ENCODE measurements around the gene LGALS1.
"Not testable (repeated sequence)": the region's sequence is repeated elsewhere in the genome, so short reads cannot be mapped to it uniquely, and the experiment has no call there.

Gene LGALS1

DNA sequence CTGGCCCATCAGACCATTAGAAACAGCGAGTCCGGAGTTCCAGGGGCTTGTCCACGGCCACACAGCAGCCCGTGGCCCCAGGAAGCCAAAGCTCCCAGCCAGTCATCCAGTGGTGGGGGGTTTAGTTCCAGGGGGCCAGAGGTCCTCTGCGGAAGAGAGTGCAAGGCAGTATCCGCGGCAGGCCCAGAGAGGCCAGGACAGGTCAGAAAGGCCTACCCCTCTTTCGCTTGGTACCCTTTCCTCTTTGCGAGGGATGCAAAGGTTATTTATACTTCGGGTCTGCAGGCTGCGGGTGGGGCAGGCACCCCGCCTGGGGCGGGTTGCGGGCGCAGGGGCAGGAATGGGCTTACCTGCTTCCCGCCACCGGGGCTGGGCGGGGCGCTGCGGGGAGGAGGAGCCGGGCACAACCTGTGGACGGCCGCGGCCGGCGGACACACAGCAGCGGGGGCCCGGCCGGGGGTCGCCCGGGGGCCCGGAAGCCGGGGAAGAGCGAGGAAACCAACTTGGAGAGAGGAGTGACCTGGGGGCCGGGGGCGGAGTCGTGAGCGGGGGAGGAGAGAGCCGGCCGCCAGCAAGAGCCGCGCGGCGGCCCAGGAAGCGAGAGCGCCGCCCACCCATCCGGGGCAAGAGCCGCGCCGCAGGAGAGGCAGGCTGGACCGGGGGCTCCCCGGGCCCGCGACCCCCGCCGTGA, 36.2 kb upstream of the LGALS1 start, which contains the start of gene SH3BP1:
Gene SH3BP1, plus strand, starts transcription at position 600 of the 691 bp plus-strand sequence. CDS start 119 bp downstream, outside the sequence.
- DNase-seq: peak; percentile 24 to 68

DNA sequence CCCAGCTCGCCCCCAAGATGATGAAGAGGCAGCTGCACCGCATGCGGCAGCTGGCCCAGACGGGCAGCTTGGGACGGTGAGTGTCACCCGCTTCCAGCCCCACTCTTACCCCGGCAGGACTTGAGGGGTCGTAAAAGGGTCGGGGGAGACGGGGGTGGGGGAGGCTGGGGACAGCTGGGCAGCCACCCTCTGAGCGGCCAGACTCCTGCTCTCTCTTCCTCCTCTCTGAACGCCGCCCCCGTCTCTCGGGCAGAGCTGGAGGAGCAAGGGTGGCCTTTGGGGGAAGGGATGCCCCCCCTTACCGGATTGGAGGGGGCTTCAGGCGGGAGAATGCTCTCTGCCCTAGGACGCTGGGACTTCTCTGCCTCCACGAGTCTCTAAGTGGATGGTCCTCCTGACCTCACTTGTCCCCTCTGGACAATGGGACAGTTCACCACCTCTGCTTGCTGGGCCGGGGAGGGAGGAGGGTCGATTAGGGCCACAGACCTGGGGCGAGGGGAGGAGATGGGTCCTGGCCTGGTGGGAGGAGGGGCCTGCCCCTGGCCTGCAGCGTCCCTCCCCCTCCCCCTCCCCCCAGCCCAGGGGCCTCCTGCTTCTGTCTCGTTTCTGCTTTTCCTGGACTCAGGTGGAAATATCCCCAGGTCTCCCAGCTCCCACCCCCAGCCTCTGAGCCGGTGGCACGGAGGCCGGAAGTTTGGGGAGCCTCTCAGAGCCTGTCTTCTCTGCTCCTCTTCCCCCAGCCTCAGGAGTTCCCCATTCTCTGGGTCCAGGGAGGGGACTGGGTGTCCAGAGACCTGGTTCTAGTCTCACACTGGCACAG, 35.5 kb upstream of the LGALS1 start:
- DNase-seq: peak; percentile 47 to 65

DNA sequence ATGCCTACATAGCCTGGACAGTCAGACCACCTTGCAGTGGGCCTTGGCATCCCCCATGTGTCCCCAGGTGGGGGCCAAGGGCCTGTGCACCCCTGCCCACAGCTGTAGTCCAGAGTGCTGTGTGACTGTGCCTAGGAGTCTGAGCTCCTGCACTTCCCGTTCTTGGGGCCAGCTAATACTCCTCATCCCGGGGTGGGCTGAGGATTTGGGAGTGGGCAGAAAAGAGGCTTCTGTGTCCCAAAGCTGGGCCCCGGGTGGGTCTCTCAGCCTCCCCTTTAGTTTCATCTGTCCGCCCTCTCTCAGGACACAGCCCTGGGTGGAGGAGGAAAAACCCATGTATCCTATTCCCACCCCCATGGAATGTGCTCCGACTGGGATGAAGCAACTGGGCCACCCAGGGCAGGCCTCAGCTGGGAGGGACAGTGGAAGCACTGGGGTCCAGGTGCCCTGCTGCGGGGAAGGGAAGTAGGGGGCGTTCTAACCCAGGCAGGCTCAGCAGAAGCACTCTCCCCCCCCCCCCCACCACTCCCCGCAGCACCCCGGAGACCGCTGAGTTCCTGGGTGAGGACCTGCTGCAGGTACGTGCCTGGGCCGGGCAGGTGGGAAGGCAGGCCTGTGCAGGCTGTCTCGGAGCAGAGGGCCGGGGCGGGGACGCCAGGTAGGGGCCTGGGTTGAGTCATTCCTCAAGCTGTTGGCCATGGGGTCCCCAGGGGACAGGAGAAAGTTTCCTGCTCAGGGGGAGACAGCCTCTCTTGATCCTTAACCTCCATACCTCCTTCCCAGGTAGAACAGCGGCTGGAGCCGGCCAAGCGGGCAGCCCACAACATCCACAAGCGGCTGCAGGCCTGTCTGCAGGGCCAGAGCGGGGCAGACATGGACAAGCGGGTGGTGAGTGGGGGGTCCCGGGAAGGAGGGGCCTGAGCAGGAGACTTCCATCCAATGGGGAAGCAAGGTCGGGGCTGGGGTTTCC, 34.6 kb upstream of the LGALS1 start:
- DNase-seq: no peak

DNA sequence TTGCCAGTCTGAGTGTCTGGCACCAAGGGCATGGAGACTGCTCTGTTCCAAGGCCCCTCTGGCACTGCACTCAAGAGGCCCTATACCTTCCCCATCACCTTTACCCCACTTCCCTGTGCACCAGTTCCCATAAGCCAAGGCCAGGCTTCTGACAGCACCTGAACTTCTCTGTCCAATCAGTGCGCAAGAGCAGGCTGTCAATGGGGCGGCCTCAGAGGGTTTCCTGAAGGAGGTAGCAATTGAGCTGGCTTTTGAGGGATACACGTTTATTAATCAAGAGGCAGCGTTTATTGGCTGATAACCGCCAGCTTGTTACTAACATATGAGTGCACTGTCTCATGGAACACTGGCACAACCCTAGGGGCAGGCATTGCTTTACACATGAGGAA, 33.9 kb upstream of the LGALS1 start:
- DNase-seq: no peak

DNA sequence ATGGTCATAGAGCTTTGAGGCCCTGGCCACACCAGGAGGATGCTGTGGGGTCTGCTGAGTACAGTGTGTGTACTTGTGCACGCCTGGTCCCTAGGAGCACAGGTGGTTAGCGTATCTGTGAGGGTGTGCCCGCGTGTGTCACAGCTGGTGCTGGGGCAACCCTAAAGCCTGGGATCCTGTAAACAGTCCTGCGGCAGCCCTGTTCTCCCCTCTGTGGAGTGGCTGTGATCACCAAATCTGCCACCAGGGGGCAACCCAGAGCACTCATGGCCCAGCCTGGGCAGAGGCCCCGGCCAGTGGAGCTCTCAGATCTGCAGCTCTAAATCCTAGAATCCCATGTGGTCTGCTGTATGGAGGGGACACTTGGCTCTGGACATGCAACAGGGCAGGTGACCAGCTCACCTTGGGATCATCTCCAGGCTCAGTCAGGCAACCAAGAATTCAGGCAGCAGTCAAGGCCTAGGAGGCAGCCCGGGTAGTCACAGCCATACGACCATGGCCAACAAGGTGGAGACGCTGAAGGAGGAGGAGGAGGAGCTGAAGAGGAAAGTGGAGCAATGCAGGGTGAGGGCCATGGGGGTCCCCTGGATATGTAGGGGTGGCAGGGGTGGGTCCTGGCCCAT, 32.1 kb upstream of the LGALS1 start:
- DNase-seq: peak; percentile 83 to 88

DNA sequence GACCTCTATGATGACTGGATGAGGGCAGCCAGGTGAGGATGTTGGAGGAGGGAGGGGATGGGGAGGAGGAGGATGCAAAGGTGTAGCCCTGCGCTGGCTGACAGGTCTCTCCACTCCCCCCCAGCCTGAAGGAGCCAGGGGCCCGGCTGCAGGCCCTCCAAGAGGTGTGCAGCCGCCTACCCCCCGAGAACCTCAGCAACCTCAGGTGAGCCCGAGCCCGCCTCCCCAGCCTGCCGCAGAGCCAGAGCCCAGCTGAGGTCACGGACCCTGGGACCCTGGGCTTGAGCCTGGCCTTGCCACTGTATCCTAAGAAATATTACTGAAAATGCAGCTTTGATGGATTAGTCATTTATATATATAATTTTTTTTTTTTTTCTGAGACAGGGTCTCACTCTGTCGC, 28.1 kb upstream of the LGALS1 start:
- DNase-seq: no peak

DNA sequence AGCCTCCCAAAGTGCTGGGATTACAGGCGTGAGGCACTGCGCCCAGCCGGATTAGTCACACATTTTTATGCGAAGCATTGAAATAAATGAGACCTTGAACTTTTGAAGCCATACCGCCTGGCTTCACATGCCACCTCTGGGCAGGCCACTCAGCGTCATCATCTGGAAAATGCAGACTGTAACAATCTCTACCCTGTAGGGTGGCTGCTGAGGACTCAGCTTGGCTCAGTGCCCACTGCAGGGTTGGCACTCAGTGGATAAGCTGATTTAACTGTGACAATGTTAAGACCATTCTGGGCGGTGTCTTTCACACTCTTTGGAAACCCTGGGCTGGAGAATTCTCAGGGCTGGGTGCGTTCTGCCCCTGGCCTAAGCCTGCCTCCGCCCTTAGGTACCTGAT, 27.5 kb upstream of the LGALS1 start:
- DNase-seq: no peak

DNA sequence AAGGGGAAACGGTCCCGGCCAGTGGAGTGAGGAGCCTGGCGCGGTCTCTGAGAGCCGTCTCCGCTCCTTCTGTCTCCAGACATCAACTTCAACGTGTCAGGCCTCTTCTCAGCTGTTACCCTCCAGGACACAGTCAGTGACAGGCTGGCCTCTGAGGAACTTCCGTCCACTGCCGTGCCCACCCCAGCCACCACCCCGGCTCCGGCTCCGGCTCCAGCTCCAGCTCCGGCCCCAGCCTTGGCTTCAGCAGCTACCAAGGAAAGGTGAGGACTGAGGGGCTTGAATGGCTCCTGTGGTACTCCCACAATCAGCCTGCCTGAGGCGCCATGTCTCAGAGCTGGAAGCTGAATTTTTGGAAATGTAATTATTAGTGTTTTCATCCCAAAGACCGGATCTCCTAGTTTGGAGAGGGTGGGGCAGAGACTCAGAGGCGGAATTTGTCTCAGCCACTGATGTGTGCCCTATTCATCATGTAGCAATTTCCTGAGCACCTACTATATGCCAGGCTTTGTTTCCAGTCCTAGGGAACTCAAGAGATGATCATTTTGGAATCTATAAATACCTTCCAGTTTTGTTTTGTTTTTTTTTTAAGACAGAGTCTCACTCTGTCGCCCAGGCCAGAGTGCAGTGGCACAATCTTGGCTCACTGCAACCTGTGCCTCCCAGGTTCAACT, 24.8 kb upstream of the LGALS1 start:
- no peak for DNase-seq

DNA sequence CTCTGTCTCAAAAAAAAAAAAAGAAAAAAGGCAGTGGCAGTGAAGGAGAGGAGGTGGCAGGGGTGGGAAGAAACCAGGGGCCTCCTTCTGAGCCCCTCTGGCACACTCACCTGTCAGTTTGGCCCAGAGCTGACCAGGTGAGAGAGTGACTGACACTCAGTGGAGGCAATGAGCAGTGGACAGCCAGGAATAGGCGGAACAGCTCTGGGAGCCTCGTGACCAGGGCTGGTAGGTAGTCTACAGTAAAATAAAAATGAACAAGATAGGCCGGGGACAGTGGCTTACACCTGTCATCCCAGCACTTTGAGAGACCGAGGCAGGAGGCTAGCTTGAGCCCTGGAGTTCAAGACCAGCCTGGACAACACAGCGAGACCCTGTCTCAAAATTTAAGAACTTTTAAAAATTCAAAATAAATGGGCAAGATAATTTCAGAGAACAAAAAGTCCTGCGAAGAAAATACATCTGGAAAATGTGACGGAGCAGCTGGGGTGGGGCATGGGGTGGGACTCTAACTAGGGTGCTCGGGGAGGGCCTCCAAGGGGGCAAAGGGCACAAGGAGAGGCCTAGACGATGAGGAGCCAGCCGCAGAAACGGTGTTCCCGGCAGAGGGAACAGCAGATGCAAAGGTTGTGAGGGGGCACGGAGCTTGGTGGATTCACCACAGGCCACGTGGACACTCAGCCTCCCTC, 20.7 kb upstream of the LGALS1 start:
- no peak for DNase-seq

DNA sequence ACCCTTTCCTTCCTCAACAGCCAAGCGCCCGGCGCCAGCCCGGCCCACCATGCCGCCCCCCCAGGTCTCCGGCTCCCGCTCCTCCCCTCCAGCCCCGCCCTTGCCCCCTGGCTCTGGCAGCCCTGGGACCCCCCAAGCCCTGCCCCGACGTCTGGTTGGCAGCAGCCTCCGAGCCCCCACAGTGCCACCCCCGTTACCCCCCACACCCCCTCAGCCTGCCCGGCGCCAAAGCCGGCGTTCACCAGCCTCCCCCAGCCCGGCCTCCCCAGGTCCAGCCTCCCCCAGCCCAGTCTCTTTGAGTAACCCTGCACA, 20.2 kb upstream of the LGALS1 start:
- DNase-seq: no peak

DNA sequence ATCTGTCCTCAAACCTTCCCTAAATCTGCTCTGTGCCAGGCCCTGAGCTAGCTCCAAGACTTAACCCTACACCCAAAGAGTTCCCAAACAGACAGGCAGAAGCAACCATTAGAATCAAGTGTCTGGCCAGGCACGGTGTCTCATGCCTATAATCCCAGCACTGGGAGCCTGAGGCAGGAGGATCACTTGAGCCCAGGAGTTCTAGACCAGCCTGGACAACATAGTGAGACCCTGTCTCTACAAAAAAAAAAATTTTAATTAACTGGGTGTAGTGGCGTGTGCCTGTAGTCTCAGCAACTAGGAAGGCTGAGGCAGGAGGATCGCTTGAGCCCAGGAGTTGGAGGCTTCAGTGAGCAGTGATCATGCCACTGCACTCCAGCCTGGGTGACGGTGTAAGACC, 18.9 kb upstream of the LGALS1 start:
- not testable (repeated sequence) for DNase-seq

DNA sequence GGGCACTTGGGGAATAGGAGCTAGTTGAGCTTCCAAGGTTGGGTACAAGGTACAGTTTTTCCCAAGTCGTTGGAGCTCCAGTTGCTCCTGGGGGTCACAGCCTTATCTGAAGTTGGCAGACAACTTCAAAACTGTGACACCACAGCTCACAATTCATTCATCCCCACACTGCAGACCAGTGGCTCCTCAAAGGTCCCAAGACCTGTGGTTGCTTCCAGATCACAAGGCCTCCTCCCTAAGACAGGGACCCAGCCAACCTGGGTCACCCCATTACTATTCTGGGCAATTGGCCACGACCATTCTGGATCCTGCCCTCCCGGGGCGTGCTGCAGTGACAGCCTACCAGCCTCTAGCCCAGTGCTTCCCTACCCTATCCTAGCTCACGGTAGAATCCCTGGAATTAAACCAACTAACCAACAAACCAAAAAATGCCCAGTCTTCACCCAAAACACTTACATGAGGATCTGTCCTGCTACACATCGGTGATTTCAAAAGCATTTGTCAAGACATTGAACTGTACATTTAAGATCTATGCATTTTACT, 17.8 kb upstream of the LGALS1 start:
- no peak for DNase-seq

DNA sequence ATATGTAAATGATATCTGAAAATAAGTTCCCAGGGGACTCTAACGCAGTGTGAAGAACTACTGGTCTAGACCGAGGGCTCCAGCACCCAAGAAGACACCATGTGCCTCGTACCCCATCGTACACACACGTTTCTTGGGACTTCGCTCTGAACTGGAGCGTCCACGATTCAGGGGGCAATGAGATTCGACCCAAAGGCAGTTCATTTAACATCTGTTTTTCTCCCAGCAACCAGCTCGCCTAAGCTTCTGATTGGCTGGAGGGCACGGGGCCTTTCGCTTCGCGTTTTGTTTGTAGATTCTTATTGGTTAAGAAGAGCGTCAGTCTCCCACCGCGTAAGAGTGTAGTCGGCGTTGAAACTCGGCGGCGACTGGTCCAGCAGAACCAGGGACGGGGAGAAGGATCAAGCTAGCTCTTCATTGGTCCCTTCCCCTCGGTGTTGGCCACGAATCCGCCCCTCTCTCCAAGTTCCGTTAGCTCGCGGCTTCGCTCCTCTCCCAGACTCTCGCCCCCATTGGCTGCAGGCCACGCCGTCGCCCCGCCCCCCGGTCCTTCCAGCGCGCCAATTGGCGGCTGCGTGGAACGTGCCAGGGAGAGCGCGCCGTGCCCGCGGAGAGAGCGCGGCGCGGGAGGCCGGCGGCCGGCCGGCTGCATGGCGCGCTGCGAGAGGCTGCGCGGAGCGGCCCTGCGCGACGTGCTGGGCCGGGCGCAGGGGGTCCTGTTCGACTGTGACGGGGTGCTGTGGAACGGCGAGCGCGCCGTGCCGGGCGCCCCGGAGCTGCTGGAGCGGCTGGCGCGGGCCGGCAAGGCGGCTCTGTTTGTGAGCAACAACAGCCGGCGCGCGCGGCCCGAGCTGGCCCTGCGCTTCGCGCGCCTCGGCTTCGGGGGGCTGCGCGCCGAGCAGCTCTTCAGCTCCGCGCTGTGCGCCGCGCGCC, 17.0 kb upstream of the LGALS1 start, which contains the start of gene PDXP:
Gene PDXP, plus strand, starts transcription at position 591 of the 933 bp plus-strand sequence. Its CDS starts 60 bp downstream, at position 651.
- DNase-seq: peak; percentile 100

DNA sequence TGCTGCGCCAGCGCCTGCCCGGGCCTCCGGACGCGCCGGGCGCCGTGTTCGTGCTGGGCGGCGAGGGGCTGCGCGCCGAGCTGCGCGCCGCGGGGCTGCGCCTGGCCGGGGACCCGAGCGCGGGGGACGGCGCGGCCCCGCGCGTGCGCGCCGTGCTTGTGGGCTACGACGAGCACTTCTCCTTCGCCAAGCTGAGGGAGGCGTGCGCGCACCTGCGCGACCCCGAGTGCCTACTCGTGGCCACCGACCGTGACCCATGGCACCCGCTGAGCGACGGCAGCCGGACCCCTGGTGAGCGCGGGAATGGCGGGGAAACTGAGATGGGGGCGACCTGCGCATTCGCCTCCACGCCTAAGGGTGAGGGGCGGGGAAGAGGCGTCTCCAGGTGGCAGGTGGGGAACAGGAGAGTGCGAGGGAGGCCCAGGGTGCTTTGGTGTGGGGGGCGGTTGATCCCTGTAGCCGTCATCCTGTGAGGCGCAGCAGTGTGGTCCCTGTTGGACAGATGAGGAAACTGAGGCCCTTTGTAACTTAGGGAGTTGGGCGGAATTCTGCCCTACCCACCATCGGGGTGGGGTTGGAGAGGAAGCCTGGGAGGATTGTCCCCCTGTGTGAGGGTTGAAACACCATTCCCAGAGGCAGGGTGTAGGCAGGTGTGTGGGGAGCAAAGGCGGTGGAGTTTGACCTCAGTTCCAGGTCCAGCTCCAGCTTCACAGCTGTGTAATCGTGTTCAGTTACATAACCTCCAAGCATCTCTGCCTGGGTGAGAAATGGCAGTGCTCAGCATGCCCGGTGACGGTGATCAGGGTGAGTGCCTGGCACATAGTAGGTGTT, 16.2 kb upstream of the LGALS1 start:
- peak in 1 of 2 donors; percentile 53 for DNase-seq

DNA sequence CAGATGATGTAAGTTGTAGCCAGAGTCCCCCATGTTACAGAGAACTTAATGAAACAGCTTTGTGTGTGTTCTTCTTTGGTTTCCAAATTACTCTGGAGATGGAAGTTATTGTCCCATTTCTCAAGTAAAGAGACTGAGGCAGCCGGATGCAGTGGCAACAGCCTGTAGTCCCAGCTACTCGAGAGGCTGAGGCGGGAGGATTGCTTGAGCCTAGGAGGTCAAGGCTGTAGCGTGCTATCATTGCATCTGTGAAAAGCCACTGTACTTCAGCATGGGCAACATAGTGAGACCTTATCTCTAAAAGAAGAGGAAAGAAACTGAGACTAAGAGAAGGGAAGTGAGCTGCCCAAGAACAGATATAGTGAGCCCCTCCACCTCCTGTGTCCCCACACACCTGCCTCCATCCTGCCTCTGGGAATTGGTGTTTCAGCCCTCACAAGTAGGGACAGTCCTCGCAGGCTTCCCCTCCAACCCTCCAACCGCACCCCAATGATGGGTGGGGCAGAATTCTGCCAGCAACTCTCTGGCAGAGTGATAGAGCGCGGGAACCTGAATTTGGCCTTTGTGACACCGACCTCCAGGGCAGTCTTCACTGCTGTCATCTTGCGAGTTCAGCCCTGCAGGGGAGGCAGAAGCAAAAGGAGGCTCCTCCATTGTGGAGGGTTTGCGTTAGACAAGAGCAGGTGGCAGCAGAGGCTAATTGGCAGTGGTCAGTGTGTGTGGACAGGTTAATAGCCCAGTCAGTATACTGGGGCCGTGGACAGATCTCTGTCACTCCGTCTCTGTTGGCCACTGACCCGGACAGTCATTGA, 15.3 kb upstream of the LGALS1 start:
- no peak for DNase-seq

DNA sequence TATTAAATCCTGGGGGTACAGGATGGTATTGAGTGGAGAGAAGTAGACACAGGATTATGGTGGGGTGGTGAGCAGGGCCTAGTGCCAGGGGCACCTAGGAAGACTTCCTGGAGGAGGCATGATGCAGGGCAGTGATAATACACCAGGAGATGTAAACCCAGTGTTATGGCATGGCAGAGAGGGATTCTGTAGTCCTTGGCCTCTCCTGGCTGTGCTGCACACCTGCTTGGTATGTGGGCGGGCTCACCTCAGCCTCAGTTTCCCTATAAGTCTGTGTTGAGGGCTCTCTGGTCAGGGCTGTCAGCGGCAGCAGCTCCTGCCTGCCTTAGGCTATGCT, 14.8 kb upstream of the LGALS1 start:
- no peak for DNase-seq

DNA sequence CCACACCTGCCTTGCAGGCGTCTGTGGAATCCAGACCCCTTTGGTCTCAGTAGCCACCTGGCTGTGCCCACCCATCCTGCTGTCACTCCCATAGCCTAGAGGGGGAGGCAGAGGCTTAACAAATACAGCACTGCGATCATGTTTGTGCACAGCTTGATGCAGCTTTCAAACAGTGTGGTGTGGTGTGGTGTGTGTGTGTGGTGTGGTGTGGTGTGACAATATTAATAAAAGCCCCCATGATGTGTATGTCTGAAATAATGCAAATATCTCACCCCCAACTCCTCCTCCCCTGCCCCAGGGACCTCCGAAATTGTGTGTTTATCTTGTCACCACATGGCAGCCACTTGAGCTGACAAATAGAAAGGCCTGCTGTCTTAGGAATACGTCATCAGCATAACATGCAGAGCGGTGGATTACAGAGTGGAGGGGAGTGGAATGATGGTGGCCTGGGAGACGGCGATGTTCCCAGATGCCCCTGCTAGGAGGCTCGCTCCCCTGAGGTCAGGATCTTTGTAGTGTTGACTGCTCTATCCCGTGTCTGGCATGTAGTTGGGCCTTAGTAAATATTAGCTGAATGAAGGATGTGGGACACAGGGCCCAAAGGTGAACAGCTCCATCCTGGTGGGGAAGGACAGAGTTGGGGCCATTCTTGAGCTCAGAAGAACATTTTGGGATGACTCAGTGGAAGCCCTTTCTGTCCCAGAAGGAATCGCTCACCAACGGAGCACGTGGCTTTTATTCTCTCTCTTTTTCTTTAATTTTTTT, 14.1 kb upstream of the LGALS1 start:
- peak in 1 of 2 donors; percentile 20 for DNase-seq

All from inflammatory macrophage (primary cell).